Keratinocyte (primary cell): ENCODE data around the gene C2.

Experiments
- CTCF ChIP-seq, 3 experiments: IDR thresholded peaks in 1 of 3; conservative IDR thresholded peaks in 1 of 3; optimal IDR thresholded peaks in 1 of 3; 2 replicates in 2 of 3; 3 replicates in 1 of 3; pipeline versions ENCODE3 to v1.5.1; 2011; ENCODE audit warnings: low read length in 3 of 3, mild to moderate bottlenecking in 3 of 3, moderate library complexity in 2 of 3, control low read depth in 1 of 3, inconsistent platforms in 1 of 3; ENCODE audit not compliant: insufficient read depth in 2 of 3; ENCODE audit errors: extremely low read depth in 1 of 3
- EZH2 ChIP-seq: IDR thresholded peaks from one replicate; pipeline ENCODE4 v1.6.1; 2012; ENCODE audit warnings: inconsistent platforms, mild to moderate bottlenecking, low read length, moderate library complexity

- TF ChIP-seq CTCF (optimal IDR thresholded peaks at IDR 0.05 in 1 of 3, IDR thresholded peaks at IDR 0.05 in 1 of 3, conservative IDR thresholded peaks at IDR 0.05 in 1 of 3; ENCODE audit: extremely low read depth in 1 of 3, insufficient read depth in 2 of 3, low read length in 3 of 3) (no peak), EZH2 (no peak)
Measured at GRCh38 chr6:31880616-31881015, 46.9 kb upstream of the C2 start.
